Endothelial cell of umbilical vein (primary cell): ENCODE data around the gene LSM14B. TPM values are rescaled to one million over a fixed set of nuclear protein-coding genes. Genes with fewer than 3 reads are reported as not detected.

Experiments used
- BruUV-seq: library from RNA; stranded (reverse); fragments of 400-500 nt; replicated peaks from 2 replicates; lab custom pipeline; 2021; lab: Mats Ljungman, UMichigan
- CTCF ChIA-PET: fragments of 300-600, 350-600 bp; sonication (Branson Sonifier 250); formaldehyde crosslinking; loops from one replicate; lab custom pipeline; 2021; ENCODE audit warnings: antibody characterized with exemption, inconsistent platforms; lab: Charles Lee
- POLR2A ChIA-PET: fragments of 300-600, 350-600 bp; sonication (Branson Sonifier 250); formaldehyde crosslinking; loops from one replicate; lab custom pipeline; 2021; ENCODE audit warnings: antibody characterized with exemption, inconsistent platforms; lab: Charles Lee
- DNase-seq: peaks from one replicate; pipeline ENCODE4 v3.0.0-alpha.2; 2011; ENCODE audit warnings: low read depth, low spot score
- FAIRE-seq: peaks from 2 replicates; lab custom pipeline; 2011; peaks lifted over from hg19 to GRCh38; lab: Jason Lieb, UNC
- H2AFZ ChIP-seq: 2 replicates; pipeline ENCODE4 v1.6.0; 2012; ENCODE audit warnings: low read depth, low read length, control low read depth, inconsistent platforms
- H3K27ac ChIP-seq: 2 replicates; pipeline ENCODE4 v1.5.1; 2011; ENCODE audit warnings: low read depth, mild to moderate bottlenecking, control low read depth, low read length, moderate library complexity; ENCODE audit not compliant: insufficient read depth
- H3K27me3 ChIP-seq, 2 experiments: 2 replicates each; pipeline versions ENCODE4 v1.6.0 to v1.6.1; 2011; ENCODE audit warnings: low read length in 2 of 2, mixed read lengths in 1 of 2; ENCODE audit not compliant: control insufficient read depth in 2 of 2, insufficient read depth in 2 of 2
- H3K36me3 ChIP-seq, 2 experiments: 2 replicates in 1 of 2; 3 replicates in 1 of 2; pipeline ENCODE4 v1.5.1; 2011; ENCODE audit warnings: low read length in 2 of 2, mild to moderate bottlenecking in 1 of 2, moderate library complexity in 1 of 2; ENCODE audit not compliant: control insufficient read depth in 2 of 2, insufficient read depth in 2 of 2; ENCODE audit errors: extremely low read depth in 1 of 2
- H3K4me1 ChIP-seq: 3 replicates; pipeline ENCODE4 v1.5.1; 2011; ENCODE audit warnings: mild to moderate bottlenecking, low read length; ENCODE audit not compliant: control insufficient read depth, insufficient read depth; ENCODE audit errors: extremely low read depth
- H3K4me2 ChIP-seq: 2 replicates; pipeline ENCODE4 v1.6.1; 2011; ENCODE audit warnings: low read length, control low read depth, mixed read lengths; ENCODE audit not compliant: insufficient read depth
- H3K4me3 ChIP-seq, 3 experiments: fragments of 200-600 bp in 1 of 3; sonication (generic), shearing (Covaris generic) in 1 of 3; replicated peaks in 1 of 3; 2 replicates each; pipeline ENCODE4 v1.5.1; 2011 to 2016; ENCODE audit warnings: control low read depth in 3 of 3, low read length in 3 of 3, mild to moderate bottlenecking in 2 of 3, inconsistent platforms in 1 of 3, low read depth in 1 of 3, moderate library complexity in 1 of 3; ENCODE audit not compliant: insufficient read depth in 1 of 3
- H3K79me2 ChIP-seq: 2 replicates; pipeline ENCODE4 v1.6.0; 2012; ENCODE audit warnings: low read length, inconsistent platforms; ENCODE audit not compliant: control insufficient read depth, insufficient read depth
- H3K9ac ChIP-seq: replicated peaks from 2 replicates; pipeline ENCODE3; 2011; ENCODE audit warnings: low read length, control low read depth; ENCODE audit not compliant: insufficient read depth; ENCODE audit errors: extremely low read depth
- H3K9me1 ChIP-seq: replicated peaks from 3 replicates; pipeline ENCODE4 v1.6.0; 2011; ENCODE audit warnings: mild to moderate bottlenecking, low read length; ENCODE audit not compliant: control insufficient read depth, insufficient read depth; ENCODE audit errors: extremely low read depth
- H3K9me3 ChIP-seq: replicated peaks from 2 replicates; pipeline ENCODE4 v1.5.1; 2012; ENCODE audit warnings: low read length, inconsistent platforms; ENCODE audit not compliant: control insufficient read depth, insufficient read depth
- H4K20me1 ChIP-seq: replicated peaks from 2 replicates; pipeline ENCODE3; 2011; ENCODE audit warnings: mild to moderate bottlenecking, low read length; ENCODE audit not compliant: control insufficient read depth, insufficient read depth; ENCODE audit errors: extremely low read depth
- CTCF ChIP-seq, 2 donors: IDR thresholded peaks; 1 replicate in 1 of 2; 2 replicates in 1 of 2; pipeline ENCODE4 v1.5.1; 2011; ENCODE audit warnings: low read length in 2 of 2, mild to moderate bottlenecking in 2 of 2, moderate library complexity in 2 of 2, control low read depth in 1 of 2, inconsistent platforms in 1 of 2, low read depth in 1 of 2; ENCODE audit not compliant: insufficient read depth in 1 of 2; ENCODE audit errors: extremely low read depth in 1 of 2
- FOS ChIP-seq: IDR thresholded peaks from 2 replicates; pipeline ENCODE4 v1.6.1; 2011; ENCODE audit warnings: mild to moderate bottlenecking, low read length, moderate library complexity, borderline replicate concordance; ENCODE audit not compliant: insufficient read depth
- GATA2 ChIP-seq: IDR thresholded peaks from 2 replicates; pipeline ENCODE4 v1.7.0; 2011; ENCODE audit warnings: low read depth, mild to moderate bottlenecking, moderate library complexity, mixed read lengths, low read length; ENCODE audit not compliant: insufficient read length, insufficient read depth
- JUN ChIP-seq: IDR thresholded peaks from 2 replicates; pipeline ENCODE4 v1.6.1; 2011; ENCODE audit warnings: borderline replicate concordance, low read depth; ENCODE audit not compliant: insufficient read length, insufficient read depth
- MYC ChIP-seq: IDR thresholded peaks from one replicate; pipeline ENCODE4 v1.6.1; 2011; ENCODE audit warnings: mild to moderate bottlenecking, low read depth, low read length
- dilution Hi-C: fragments of 300-500 bp; cut with MboI; formaldehyde crosslinking; loops from one replicate; pipeline ENCODE4 v1.15.0; 2019; ENCODE audit warnings: low sequenced_read_pairs; ENCODE audit not compliant: extremely low pct_ligation_motif_present
- intact Hi-C: fragments of 100-400 bp; cut with micrococcal nuclease; formaldehyde crosslinking; loops from one replicate; pipeline ENCODE4 v1.10.0; 2022
- polyA plus RNA-seq, 4 experiments: library from polyadenylated mRNA; depleted of rRNA in 3 of 4; stranded (reverse) in 3 of 4; unstranded in 1 of 4; fragments of >200 nt; gene quantifications; 2 replicates each; pipeline versions ENCODE4 v1.2.1 to v1.2.3, GENCODE V29; 2011 to 2012; ENCODE audit warnings: missing spikeins in 1 of 4
- total RNA-seq: library from RNA; stranded (reverse); gene quantifications from 2 replicates; pipeline ENCODE4 v1.2.3, GENCODE V29; 2021

LSM14B gene
- total and polyA plus RNA-seq, 2 donors (not counting 3 experiments of a cell fraction or from before 2014, with no cell fraction given) = 32.5 to 34.0 TPM

- BruUV-seq = no TSS peak
- no peak overlapping the region for H3K9ac ChIP-seq
- H3K27ac ChIP-seq = no peak overlapping the region
- POLR2A ChIA-PET = interaction anchor here (0.6 kb wide), 1 partner anchor 52 kb away, joined by 4 read pairs; no protein-coding TSS in a partner anchor
- H3K4me3 ChIP-seq = no peak overlapping the region
- peaks cover 21% of the 10 kb centered on the region for H3K79me2 ChIP-seq
- H4K20me1 ChIP-seq = peaks cover 7% of the 10 kb centered on the region
- FAIRE-seq = no peak
- DNase-seq = no peak
- H3K36me3 ChIP-seq = peaks cover 40 to 75% of the 10 kb centered on the region in 2 experiments
- H3K4me1 ChIP-seq = no peaks in the 10 kb centered on the region
- no peaks in the 10 kb centered on the region for H3K9me3 ChIP-seq
- no peaks in the 10 kb centered on the region for H3K27me3 ChIP-seq
- H2AFZ ChIP-seq = no peak overlapping the region
- CTCF ChIA-PET = interaction anchor here (1.2 to 6.1 kb wide), 7 partner anchors 12 to 125 kb away, joined by 3 to 75 read pairs (median 6); partner anchors contain the start of gene LSM14B
- no peak overlapping the region for H3K4me2 ChIP-seq
- intact Hi-C loops = loop anchor here (1.0 to 5.0 kb wide), 2 partner anchors 68 to 109 kb away; partner anchors contain the start of gene TAF4
- TF ChIP-seq MYC (no peak), GATA2 (no peak)
- H3K9me1 ChIP-seq = no peaks in the 10 kb centered on the region
- dilution Hi-C loops = no loop called here
These were observed 13.4 kb downstream of the LSM14B start for GRCh38 chr20:62135573-62136266.

DNA sequence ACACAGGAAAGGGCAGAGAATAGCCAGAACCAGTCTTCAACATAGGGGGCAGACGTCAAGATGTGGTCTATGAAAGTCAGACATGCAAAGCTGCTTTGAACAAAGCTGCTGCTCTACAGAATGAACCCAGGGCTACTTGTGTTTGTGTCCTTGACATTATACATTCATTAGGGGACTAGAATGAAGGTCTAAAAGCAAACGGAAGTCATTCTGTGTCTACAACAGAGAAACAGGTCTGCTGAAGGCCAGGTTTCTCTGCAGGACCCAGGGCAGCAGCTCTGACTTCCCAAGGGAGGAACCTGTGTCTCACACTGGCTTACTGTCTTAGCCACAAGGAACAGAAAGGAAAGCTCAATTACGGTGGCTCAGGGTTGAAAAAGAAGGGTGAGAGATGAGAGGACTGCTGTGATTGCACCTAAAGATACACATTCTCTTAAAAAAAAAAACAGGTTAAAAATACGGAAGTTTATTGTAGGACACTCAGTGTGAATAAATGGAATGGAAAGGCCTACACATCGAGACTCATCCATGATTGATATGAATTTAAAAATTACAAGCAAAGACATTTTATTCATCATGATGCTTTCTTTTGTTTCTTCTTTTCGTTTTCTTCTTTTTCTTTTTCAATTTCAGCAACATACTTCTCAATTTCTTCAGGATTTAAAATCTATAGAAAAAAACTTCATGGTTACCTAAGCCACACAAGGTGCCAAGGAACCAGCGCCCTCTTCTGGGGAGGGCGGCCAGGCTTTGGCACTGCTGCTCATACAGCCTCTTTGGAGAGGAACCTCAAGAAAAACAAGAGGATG is 14.2 kb downstream of the LSM14B start:
- no peak overlapping the region for H3K4me2 ChIP-seq
- intact Hi-C loops (loop anchor here (1.0 to 5.0 kb wide), 3 partner anchors 69 to 126 kb away; partner anchors contain the start of gene TAF4), dilution Hi-C loops (no loop called here)
- H3K9me1 ChIP-seq = no peaks in the 10 kb centered on the region
- H3K4me3 ChIP-seq = no peak overlapping the region
- DNase-seq (peak; percentile 84), FAIRE-seq (peak; percentile 77)
- H2AFZ ChIP-seq = no peak overlapping the region
- TF ChIP-seq JUN (no peak), CTCF (IDR thresholded peaks at IDR 0.05; ENCODE audit: extremely low read depth in 1 of 2, insufficient read depth in 1 of 2, low read depth in 1 of 2, low read length in 2 of 2) (peak; percentile 81), FOS (no peak), GATA2 (no peak)
- H4K20me1 ChIP-seq = peaks cover 7% of the 10 kb centered on the region
- no TSS peak for BruUV-seq
- H3K4me1 ChIP-seq = no peaks in the 10 kb centered on the region
- no peak overlapping the region for H3K9ac ChIP-seq
- peaks cover 40 to 72% of the 10 kb centered on the region in 2 experiments for H3K36me3 ChIP-seq
- CTCF ChIA-PET = interaction anchor here (1.2 to 6.1 kb wide), 6 partner anchors 12 to 126 kb away, joined by 3 to 75 read pairs (median 10); partner anchors contain the start of gene LSM14B
- H3K9me3 ChIP-seq = no peaks in the 10 kb centered on the region
- no peak overlapping the region for H3K27ac ChIP-seq
- POLR2A ChIA-PET = interaction anchor here (0.6 kb wide), 1 partner anchor 52 kb away, joined by 4 read pairs; no protein-coding TSS in a partner anchor
- peaks cover 28% of the 10 kb centered on the region for H3K79me2 ChIP-seq
- H3K27me3 ChIP-seq = no peaks in the 10 kb centered on the region
